Gastroesophageal sphincter (tissue), 3 donors: ENCODE measurements around the gene TTLL7.

Experiments
- POLR2A ChIP-seq, 2 donors: fragments of 450-650 bp; IDR thresholded peaks; one replicate each; pipeline ENCODE4 v1.6.1; 2017; ENCODE audit warnings: antibody characterized with exemption in 2 of 2, mild to moderate bottlenecking in 2 of 2, moderate library complexity in 1 of 2
- POLR2AphosphoS5 ChIP-seq: sonication (generic); formaldehyde crosslinking; IDR thresholded peaks from one replicate; pipeline ENCODE4 v1.6.1; 2017; ENCODE audit warnings: antibody characterized with exemption
- TF ChIP-seq, protein P1 (sequence below), 4 experiments: fragments of 200-600 bp in 2 of 4; fragments of 450-650 bp in 2 of 4; sonication (generic) in 1 of 4; IDR thresholded peaks; one replicate each; pipeline ENCODE4 v1.5.1; 2017 to 2019; ENCODE audit warnings: antibody characterized with exemption in 4 of 4, mild to moderate bottlenecking in 2 of 4, moderate library complexity in 2 of 4

DNA sequence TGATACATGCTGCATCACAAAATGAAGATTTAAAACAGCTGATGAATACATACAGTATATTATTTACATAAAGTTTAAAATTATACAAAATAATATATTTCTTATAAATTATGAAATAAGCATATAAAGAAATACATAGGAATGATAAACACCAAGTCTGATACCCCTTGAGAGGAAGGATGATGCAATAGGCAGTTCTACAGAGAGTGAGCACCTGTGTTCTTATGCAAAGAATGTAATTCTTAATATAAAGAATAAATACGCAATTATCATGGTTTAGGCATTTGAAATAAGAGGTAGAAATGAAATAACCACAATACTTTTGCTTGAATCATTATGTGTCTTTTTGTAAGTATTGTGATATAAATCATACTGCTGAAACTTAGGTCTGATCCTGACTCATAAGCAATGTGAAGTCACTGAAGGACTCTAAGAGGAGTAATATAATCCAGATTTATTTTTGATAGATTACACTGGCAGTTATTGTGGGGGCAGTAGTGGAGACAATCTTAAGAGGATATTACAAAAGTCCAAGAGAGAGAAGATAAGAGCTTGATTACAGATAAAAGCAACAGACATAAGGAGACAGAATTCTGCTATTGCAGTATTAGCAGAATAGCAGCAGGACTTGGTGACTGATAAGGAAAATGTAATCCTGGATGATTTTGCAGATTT, 39.0 kb downstream of the TTLL7 start:
- TF ChIP-seq, protein P1, sequence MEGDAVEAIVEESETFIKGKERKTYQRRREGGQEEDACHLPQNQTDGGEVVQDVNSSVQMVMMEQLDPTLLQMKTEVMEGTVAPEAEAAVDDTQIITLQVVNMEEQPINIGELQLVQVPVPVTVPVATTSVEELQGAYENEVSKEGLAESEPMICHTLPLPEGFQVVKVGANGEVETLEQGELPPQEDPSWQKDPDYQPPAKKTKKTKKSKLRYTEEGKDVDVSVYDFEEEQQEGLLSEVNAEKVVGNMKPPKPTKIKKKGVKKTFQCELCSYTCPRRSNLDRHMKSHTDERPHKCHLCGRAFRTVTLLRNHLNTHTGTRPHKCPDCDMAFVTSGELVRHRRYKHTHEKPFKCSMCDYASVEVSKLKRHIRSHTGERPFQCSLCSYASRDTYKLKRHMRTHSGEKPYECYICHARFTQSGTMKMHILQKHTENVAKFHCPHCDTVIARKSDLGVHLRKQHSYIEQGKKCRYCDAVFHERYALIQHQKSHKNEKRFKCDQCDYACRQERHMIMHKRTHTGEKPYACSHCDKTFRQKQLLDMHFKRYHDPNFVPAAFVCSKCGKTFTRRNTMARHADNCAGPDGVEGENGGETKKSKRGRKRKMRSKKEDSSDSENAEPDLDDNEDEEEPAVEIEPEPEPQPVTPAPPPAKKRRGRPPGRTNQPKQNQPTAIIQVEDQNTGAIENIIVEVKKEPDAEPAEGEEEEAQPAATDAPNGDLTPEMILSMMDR (IDR thresholded peaks at IDR 0.05), result no peak
- TF ChIP-seq POLR2A (IDR thresholded peaks at IDR 0.05) (no peak), POLR2AphosphoS5 (no peak)
